ENCODE measurements around the gene LANCL3. TPM values are rescaled to one million over a fixed set of nuclear protein-coding genes. Genes with fewer than 3 reads are reported as not detected.
"Not testable (repeated sequence)": the region's sequence is repeated elsewhere in the genome, so short reads cannot be mapped to it uniquely, and the experiment has no call there.

Gene LANCL3
- 0.13 to 0.18 TPM (median 0.14 TPM) in 3 replicates for total RNA-seq

DNA sequence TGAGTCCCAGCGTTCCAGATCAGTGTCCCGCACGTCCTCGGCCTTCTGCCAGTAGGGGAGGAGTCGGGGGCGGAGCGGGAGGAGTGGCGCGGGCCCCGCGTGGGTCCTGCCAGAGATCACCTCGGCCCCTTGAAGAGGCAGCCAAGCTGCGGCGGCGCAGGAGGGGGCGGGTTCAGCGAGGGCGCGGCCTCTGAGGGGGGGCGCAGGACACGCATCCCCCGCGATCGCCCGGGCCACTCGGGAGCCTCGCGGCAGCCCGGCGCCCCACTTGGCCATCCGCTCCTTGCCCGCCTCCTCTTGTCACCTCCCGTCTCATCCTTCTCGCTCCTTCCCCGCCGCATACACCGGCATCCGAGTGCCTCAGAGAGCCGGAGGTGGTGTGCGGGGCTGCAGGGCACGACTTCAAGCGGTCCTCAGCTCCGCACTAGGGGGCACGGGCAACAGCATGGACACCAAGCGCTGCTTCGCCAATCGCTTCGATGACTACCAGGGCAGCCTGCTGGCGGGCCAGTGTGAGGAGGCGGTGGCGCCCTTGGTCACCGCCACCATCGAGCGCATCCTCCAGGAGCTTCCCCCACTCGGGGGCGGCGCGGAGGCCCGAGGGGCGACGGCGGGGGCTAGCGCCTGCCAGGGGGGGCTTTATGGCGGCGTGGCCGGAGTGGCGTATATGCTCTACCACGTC is at the start of gene LANCL3:
Gene LANCL3 (plus strand): TSS at position 236 of the 682 bp plus-strand sequence. CDS start 210 bp downstream, at position 446.
- peak within 1 kb of the TSS; percentile 56 for H3K4me3 Mint-ChIP-seq
- H3K4me1 Mint-ChIP-seq, H3K36me3 Mint-ChIP-seq, H3K27ac Mint-ChIP-seq: not testable (repeated sequence)
- peaks cover 38% of the 10 kb centered on the region for H3K27me3 Mint-ChIP-seq (ENCODE audit: low read depth)
- DNase-seq (ENCODE audit: low spot score in 2 of 2, unreplicated experiment in 2 of 2) = peak; percentile 19 to 42
- peaks cover 19% of the 10 kb centered on the region for H3K9me3 Mint-ChIP-seq

DNA sequence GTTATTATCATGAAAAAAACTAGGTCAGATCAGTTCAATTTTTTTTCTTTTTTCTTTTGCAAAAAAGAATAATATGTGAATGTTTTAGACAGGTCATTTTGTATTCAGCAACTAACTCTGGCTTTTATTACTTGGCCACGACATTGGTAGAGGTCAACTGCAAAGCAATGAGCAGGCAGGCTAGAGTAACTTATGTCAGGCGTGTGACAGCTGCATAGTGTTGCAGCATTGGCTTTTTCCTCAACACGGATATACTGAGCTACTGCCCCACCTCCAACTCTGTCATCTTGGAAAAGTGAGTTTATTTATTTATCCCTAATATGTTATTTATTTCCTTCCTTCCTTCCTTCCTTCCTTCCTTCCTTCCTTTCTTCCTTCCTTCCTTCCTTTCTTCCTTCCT is 47.8 kb upstream of the LANCL3 start:
- H3K27me3 Mint-ChIP-seq (ENCODE audit: low read depth); H3K4me1 Mint-ChIP-seq; H3K36me3 Mint-ChIP-seq; H3K4me3 Mint-ChIP-seq; H3K27ac Mint-ChIP-seq; DNase-seq (ENCODE audit: low spot score in 2 of 2, unreplicated experiment in 2 of 2): not testable (repeated sequence)
- peaks cover 26% of the 10 kb centered on the region for H3K9me3 Mint-ChIP-seq

GRCh38 chrX:37541991-37542390 is 29.5 kb upstream of the LANCL3 start:
- TF ChIP-seq, protein P1, sequence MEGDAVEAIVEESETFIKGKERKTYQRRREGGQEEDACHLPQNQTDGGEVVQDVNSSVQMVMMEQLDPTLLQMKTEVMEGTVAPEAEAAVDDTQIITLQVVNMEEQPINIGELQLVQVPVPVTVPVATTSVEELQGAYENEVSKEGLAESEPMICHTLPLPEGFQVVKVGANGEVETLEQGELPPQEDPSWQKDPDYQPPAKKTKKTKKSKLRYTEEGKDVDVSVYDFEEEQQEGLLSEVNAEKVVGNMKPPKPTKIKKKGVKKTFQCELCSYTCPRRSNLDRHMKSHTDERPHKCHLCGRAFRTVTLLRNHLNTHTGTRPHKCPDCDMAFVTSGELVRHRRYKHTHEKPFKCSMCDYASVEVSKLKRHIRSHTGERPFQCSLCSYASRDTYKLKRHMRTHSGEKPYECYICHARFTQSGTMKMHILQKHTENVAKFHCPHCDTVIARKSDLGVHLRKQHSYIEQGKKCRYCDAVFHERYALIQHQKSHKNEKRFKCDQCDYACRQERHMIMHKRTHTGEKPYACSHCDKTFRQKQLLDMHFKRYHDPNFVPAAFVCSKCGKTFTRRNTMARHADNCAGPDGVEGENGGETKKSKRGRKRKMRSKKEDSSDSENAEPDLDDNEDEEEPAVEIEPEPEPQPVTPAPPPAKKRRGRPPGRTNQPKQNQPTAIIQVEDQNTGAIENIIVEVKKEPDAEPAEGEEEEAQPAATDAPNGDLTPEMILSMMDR (IDR thresholded peaks at IDR 0.05; ENCODE audit: unreplicated experiment) = no peak
- peaks cover 41% of the 10 kb centered on the region for H3K9me3 Mint-ChIP-seq
- no peaks in the 10 kb centered on the region for H3K36me3 Mint-ChIP-seq
- H3K4me3 Mint-ChIP-seq = no peak overlapping the region
- no peak overlapping the region for H3K27ac Mint-ChIP-seq
- no peaks in the 10 kb centered on the region for H3K27me3 Mint-ChIP-seq (ENCODE audit: low read depth)
- no peak for DNase-seq (ENCODE audit: low spot score in 2 of 2, unreplicated experiment in 2 of 2)
- no peaks in the 10 kb centered on the region for H3K4me1 Mint-ChIP-seq

GRCh38 chrX:37542791-37543190 is 28.7 kb upstream of the LANCL3 start:
- peaks cover 38% of the 10 kb centered on the region for H3K9me3 Mint-ChIP-seq
- H3K4me3 Mint-ChIP-seq = no peak overlapping the region
- DNase-seq (ENCODE audit: low spot score in 2 of 2, unreplicated experiment in 2 of 2) = no peak
- H3K27ac Mint-ChIP-seq = no peak overlapping the region
- TF ChIP-seq, protein P1 (IDR thresholded peaks at IDR 0.05; ENCODE audit: unreplicated experiment) = no peak
- H3K36me3 Mint-ChIP-seq = no peaks in the 10 kb centered on the region
- no peaks in the 10 kb centered on the region for H3K27me3 Mint-ChIP-seq (ENCODE audit: low read depth)
- no peaks in the 10 kb centered on the region for H3K4me1 Mint-ChIP-seq

- no peak overlapping the region for H3K4me3 Mint-ChIP-seq
- no peak for DNase-seq (ENCODE audit: low spot score in 2 of 2, unreplicated experiment in 2 of 2)
- no peaks in the 10 kb centered on the region for H3K36me3 Mint-ChIP-seq
- no peak overlapping the region for H3K27ac Mint-ChIP-seq
- no peaks in the 10 kb centered on the region for H3K4me1 Mint-ChIP-seq
- H3K9me3 Mint-ChIP-seq = peaks cover 32% of the 10 kb centered on the region
- TF ChIP-seq, protein P1 (IDR thresholded peaks at IDR 0.05; ENCODE audit: unreplicated experiment) = no peak
- H3K27me3 Mint-ChIP-seq (ENCODE audit: low read depth) = no peaks in the 10 kb centered on the region
Measured at GRCh38 chrX:37543324-37543723, 28.1 kb upstream of the LANCL3 start.

- not testable (repeated sequence) for H3K27ac Mint-ChIP-seq; H3K4me3 Mint-ChIP-seq; H3K27me3 Mint-ChIP-seq (ENCODE audit: low read depth); H3K36me3 Mint-ChIP-seq; H3K4me1 Mint-ChIP-seq; DNase-seq (ENCODE audit: low spot score in 2 of 2, unreplicated experiment in 2 of 2)
- peaks cover 24% of the 10 kb centered on the region for H3K9me3 Mint-ChIP-seq
Measured at GRCh38 chrX:37544531-37544930, 26.9 kb upstream of the LANCL3 start.

DNA sequence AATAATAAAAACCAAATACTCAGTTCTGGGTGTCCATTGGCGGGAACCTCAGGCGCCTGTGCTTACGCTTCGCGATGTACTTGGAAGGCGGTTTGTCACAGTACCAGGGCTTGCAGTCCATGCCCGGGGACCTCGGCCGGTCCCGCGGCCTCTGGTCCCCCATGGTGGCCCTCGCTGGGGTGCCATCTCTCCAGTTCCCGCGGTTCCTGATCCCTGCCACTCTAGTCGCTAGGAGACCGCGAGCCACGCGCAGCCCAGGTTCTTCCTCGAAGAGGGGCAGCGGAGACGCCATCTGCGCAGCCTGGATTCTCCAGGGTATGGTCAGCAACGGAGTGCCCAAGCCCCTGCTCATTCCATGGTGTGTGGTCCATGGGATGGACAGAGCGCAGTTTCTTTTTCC is 26.4 kb upstream of the LANCL3 start:
- no peaks in the 10 kb centered on the region for H3K27me3 Mint-ChIP-seq (ENCODE audit: low read depth)
- no peak for DNase-seq (ENCODE audit: low spot score in 2 of 2, unreplicated experiment in 2 of 2)

GRCh38 chrX:37549619-37550018 is 21.8 kb upstream of the LANCL3 start:
- not testable (repeated sequence) for H3K4me3 Mint-ChIP-seq; H3K4me1 Mint-ChIP-seq; H3K27ac Mint-ChIP-seq; H3K27me3 Mint-ChIP-seq (ENCODE audit: low read depth); H3K36me3 Mint-ChIP-seq; DNase-seq (ENCODE audit: low spot score in 2 of 2, unreplicated experiment in 2 of 2)
- peaks cover 12% of the 10 kb centered on the region for H3K9me3 Mint-ChIP-seq

More for the DNA sequence above, 26.4 kb upstream of the LANCL3 start:
- H3K9me3 Mint-ChIP-seq = peaks cover 19% of the 10 kb centered on the region
- no peak overlapping the region for H3K27ac Mint-ChIP-seq
- H3K36me3 Mint-ChIP-seq = no peaks in the 10 kb centered on the region
- no peak overlapping the region for H3K4me3 Mint-ChIP-seq
- TF ChIP-seq, protein P1 (IDR thresholded peaks at IDR 0.05; ENCODE audit: unreplicated experiment) = no peak
- H3K4me1 Mint-ChIP-seq = no peaks in the 10 kb centered on the region
